Stimulated activated CD4-positive, alpha-beta T cell treated with anti-CD3 and anti-CD28 coated beads, Interleukin-12 subunit alpha, Interleukin-12 subunit beta, amount 100 ng/mL, for 4 hours (primary cell): ENCODE measurements around the gene PAX2.

ENCODE experiments used
- DNase-seq: peaks from one replicate; pipeline ENCODE4 v3.0.0-alpha.2; 2020

PAX2 gene

DNA sequence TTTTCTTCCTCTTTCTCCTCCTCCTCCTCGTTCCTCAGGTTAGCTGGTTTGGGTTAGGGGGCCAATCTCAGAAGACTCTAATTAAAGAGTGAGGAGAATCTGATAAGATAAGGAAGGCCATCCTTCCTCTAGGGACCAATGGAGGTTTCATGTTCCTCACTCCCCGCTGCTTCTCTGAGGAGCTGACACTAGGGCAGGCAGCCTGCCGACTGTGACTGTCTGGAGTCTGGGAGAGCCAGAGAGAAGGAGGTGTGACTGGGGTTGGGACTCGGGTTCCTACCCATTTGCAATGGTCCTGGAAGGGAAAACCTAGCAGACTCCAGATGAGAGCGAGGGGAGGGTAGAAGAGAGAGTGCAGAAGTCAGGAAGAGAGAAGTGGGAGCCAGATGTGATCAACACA is 15.3 kb downstream of the PAX2 start:
- DNase-seq = no peak

DNA sequence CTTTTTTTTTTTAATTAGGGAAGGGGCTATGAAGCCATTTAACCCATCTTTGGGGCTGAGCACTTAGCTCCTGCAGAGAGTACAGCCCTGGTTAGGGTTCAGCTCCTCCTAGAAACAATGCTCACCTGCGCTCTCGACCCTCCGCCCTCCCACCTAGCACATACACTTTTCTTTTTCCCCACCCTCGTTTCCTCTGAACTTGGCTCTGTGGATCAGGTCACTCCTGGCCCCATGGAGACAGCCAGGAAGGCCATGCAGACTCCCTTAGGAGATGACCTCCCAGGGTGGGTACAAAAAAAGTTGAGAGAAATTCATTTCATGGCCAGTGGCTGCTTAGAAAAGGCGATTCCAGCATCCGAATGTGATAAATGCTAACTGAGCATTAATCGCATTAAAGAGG is 15.8 kb downstream of the PAX2 start:
- no peak for DNase-seq

DNA sequence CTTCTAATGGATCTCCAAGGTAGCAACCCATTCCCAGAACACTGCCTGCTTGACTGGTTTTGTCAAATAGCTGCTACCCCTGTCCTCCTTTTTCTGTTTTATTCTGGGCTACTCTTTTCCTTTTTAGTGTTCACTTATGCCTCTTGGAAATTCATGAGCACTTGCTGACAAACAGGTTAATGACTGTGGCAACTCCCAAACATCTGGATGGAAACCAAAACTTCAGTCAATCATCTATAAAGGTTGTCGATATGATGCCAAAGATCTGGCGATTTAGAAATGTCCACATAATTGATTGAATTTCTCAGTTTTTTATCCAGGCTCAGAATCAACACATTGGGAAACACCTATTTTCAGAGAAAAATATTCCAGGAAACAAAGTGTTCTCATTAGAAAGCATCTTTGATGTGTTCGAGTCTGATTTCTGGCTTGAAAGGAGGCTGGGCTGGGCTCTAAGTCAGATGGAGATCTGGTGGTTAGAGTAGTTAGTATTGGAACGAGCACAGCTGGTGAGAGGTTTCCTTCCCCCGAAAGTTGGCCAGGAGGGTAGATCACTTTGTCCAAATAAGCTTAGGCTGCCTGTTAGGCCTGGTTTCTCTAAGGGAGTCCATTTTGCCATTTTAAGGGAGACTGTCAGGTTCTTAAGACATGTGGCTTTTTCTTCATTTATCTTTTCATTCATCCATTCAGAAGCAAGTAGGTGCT is 17.8 kb downstream of the PAX2 start:
- DNase-seq = no peak

DNA sequence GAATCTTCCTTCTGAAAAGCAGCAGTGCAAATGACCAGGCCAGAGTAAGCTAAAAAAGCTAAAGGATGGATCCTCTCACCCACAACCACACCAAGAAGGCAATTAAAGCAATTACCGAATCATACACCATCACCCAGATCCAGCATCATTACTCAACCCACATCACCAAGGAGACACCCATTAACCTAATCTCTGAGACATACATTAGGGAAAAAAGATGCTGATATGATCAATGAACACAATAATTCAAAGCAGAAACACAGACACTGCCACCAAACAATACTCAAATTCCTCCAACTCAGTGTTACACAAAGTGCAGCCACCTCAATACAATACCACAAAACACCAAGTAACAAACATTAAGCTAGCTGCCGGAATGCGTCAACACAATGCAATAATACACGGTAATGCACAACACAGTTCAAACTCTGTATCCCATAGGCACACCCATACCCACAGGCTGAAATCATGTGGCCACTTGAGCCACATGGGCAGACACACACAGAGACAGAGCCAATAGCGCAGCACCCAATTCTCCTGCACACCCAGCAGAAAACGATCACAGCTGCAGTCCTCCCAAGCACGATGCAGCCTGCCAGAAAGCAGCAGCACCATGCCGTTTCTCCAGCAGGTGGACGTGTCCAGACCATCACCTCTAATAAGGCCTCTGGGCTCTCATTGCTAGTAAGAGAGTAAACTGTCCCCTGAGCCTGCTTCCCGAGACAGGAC is 21.5 kb downstream of the PAX2 start:
- no peak for DNase-seq

DNA sequence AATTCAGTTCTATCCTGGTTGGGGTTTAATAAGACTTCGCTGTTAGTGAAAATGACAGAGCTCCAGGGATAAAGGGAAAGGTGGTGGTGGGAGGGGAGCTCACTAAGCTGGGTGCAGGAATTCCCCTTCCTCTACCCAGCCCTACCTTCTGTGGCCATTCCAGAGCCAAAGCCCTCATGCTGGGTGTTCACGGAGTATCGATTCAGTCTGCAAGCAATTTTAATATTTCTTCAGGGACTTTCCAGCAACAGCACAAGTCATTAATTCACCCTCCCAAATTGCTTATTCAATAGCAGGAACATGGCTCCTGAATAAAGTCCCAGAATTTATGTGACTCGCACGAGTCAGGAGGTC is 22.0 kb downstream of the PAX2 start:
- no peak for DNase-seq

DNA sequence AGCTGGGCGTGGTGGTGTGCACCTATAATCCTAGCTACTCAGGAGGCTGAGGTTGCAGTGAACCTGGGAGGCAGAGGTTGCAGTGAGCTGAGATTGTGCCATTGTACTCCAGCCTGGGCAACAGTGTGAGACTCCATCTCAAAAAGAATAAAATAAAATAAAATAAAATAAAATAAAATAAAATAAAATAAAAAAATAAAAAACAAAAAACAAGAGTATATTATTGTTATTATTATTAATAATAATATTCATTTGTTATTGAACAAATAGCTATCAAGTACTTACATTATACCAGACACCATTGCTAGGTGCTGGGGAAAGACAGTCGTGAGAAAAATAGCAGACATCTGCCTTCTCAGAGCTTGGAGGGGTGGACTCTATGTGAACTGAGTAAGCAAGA is 24.1 kb downstream of the PAX2 start:
- DNase-seq = no peak

DNA sequence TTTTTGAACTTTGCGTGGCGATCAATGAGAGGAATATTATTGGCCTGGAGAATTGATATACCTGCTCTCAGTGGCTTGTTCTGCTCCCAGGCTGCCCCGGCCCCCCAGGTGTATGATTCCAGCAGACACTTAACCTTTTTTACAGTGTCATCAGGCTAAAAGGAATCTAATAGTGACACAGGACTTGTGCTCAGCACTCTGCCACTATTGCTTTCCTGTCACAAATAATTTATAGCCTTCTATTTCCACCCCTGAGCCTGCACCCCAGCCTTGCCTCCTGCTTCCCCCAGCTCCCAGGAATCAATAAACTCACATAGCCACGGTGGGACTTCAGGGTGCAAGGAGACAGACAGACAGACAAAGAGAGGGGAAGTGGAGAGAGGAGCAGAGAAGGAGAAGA is 28.3 kb downstream of the PAX2 start:
- DNase-seq = no peak

DNA sequence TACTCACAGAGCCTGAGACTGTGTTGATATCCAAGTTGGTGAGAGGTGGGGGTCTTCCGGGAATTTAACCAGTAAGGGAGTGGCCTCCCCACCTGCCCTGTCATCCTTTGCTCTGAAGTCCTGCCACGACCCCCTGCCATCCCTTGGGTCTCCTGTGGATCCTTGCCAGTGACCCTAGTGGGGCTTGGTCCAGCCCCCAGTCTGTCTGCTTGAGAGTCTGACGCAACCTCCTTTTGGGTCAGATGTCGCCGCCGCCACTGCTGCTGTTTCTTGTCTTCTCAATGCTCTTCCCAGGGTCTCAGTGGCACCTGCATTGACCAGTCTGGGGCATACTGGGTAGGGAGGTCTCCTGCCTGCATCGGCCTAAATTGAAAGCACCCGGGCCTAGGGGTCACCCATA is 28.8 kb downstream of the PAX2 start:
- DNase-seq = no peak

DNA sequence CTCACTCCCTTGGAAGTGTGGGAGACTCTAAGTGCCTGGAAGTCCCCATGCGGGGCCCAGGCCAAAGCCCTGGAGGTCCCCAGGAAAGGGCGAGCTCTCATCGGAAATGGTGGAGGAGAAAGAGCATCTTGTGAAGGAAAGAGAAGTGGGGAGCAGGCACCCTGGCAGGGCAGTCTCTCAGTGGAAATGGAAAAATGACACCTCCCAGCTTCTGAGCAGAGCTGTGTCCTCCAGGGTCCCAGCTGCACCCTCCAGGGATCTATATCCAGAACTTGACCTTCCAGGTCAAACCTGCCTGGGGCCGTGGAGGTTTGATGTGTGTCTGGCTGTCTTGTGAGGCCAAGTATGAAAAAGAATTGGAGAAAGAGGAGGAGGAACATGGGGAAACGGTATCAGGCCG is 29.5 kb downstream of the PAX2 start:
- DNase-seq = no peak

DNA sequence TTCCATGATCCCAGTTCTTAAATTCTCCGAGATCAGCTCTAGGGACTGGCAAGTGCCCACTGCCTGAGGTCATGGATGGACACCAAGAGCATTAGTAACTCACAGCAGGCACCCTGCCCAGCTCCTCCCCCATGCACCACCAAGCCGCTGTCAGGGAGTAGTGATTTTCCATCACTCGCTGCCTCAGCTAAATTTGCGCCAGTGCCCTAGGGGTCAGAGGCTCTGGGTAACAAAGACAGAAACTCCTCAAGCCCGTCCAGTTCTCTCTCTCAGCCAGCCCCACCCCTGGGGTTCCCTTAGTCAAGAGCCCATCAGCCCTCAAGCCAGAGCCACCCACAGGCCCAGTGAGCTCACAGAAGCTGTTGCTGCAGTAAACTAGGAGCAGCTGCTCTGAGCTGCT is 30.0 kb downstream of the PAX2 start:
- no peak for DNase-seq

DNA sequence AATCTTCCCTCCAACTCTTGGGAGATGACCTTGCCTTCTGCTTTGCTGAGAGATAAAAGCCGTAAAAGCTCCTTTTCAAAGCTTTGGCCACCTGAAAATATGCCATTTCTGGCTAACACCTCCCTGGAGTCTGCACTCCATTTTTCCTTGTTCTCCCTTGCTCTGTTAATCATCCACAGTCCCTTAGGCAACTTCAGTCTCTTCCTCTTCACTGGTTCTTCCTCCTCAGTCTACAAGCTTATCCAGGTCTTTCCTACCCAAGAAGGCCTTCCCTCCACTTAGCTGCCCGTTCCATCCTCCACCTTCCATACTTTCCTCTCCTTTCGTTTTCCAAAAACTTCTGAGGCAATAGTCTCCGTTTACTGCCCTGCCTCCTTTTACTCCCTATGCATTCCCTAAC is 30.5 kb downstream of the PAX2 start:
- no peak for DNase-seq

DNA sequence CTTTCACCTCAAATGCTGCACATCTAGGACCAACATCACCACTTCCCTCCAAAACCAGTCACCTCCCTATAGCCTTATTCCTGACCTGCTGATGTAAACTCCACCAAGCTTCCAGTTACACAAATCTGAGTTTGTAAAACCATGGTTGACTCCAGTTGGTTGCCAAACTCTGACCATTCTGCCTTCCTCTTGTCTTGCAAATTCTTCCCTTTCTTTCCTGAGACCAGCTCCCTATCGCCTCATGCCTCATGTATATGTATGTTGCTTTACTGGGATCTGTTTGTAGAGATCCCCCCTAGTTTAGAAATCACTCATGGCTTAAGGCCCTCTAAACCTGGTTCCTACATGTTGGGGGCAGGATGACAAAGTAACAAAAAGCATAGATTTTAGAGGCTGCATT is 31.3 kb downstream of the PAX2 start:
- DNase-seq = no peak

DNA sequence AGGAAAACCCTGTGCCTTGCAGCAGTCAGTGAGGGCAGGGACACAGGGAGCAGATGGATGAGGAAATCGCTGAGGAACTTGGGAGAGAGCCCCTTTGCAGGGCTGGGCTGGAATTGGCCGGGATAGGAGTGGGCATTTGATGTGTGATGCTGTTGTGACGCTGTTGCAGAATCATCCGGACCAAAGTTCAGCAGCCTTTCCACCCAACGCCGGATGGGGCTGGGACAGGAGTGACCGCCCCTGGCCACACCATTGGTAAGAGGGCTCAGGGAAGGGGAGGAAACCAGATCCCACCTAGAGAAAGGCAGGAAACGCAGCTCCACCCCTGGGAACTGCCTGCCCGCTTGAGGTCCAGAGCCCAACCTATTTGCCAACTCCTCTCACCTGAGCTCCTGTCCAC is 33.9 kb downstream of the PAX2 start:
- no peak for DNase-seq

DNA sequence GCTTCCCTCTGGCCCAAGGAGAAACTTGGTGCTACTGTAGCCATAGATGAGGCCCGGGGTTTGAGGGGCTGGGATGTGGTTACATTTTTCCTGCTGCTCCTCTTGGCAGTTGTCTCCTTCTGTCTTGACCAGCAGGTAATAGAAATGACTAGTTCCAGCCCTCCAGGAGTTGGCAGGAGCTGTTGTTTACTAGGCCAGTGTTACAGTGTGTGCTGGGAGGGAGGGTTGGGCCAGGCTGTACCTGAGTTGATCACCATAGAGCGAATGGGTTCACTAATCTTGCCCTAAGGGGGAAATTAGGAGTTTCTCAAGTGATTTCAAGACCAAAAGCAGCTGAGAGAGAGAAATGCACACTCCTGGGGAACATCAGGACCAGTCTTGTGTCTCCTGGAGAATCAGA is 34.9 kb downstream of the PAX2 start:
- no peak for DNase-seq

DNA sequence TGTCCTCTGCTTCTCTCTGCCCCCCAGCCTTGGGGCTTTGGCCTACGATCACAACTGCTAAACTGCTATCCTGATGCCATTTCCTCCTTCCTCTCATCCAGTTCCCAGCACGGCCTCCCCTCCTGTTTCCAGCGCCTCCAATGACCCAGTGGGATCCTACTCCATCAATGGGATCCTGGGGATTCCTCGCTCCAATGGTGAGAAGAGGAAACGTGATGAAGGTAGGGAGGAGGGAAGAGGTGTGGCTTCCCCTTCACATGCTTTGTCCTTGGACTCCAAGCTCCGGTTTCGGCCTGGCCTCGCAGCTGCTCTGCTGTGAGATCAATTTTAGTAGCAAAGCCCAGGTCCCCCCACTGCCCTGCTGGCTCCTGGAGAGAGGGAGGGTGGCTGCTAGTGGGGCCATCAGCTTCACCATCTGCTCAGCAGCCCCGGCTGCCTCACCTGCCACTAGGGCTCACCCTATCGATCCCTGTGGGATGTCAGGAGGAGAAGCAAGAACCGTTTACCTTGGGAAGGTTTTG is 35.8 kb downstream of the PAX2 start:
- DNase-seq = no peak

DNA sequence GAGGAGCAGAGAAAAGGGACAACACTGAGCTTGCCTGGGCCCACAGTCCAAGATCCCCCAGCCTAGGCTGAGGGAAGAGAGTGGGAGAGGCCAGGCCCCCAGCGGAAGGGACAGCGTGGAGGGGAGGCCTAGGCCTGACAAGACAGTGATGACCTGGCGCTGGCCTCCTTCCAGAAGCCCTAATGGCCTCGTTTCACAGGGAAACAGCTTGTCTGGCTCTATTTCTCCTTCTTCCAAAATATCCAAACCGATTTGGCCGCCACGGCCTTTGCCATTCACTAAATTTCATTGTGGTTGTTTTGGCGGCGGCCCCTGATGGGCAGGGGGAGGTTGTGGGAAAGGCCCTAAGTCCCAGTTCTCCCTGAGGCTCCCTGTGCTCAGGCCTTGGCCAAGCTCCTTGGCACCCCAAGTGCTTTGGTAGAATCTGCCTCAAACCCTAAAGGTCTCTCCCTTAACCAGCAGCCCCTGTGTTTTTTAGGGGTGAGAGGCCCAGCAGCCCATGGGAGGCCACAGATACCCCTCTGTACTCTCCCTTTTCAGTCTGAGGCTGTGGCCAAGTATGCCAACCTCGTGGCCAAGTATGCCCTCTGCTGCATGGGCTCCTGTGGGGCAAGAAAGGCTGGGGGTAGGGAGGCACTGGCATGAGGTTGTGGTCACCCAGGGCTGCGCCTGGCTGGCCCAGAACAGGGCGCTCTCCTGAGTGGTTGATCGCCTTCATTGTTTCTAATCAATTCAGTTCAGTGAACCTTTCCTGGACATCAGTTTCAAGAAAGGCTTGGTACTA is 37.3 kb downstream of the PAX2 start:
- no peak for DNase-seq

DNA sequence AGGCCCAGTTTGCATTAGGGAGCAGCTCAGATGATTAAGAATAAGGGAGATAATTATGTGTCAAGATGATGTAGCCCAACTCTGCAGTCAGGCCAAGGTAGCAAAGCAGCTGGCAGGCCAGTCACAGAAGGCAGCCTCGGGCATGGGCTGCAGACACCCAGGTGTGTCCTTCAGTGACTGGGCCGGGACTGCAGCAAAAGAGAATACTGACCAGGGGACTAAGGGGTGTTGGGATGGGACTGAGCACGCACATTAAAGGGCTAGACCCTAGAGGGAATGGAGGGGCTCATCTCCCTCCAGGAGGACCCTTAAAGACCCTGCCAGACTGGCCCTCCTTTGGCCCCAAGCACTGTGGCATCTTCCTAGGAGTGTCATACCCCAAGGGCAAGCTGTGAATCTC is 38.7 kb downstream of the PAX2 start:
- DNase-seq = no peak

DNA sequence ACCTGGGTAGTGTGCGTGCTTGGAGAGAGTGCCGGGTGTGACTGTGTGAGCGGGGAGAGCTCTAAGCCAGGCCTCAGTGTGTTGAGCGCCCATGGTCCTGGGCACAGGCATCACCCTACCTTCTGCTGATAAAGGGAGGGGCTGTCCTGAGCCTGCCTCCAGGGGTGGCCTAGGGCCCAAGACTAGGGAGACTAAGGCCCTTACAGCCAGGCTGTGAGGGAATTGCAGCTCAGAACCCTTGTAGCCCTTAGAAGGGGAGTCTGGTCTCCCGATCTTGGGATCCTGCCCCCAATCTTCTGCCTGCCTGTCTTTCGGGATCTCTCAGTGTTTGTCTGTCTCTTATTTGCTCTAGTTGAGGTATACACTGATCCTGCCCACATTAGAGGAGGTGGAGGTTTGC is 41.2 kb downstream of the PAX2 start:
- DNase-seq = no peak

DNA sequence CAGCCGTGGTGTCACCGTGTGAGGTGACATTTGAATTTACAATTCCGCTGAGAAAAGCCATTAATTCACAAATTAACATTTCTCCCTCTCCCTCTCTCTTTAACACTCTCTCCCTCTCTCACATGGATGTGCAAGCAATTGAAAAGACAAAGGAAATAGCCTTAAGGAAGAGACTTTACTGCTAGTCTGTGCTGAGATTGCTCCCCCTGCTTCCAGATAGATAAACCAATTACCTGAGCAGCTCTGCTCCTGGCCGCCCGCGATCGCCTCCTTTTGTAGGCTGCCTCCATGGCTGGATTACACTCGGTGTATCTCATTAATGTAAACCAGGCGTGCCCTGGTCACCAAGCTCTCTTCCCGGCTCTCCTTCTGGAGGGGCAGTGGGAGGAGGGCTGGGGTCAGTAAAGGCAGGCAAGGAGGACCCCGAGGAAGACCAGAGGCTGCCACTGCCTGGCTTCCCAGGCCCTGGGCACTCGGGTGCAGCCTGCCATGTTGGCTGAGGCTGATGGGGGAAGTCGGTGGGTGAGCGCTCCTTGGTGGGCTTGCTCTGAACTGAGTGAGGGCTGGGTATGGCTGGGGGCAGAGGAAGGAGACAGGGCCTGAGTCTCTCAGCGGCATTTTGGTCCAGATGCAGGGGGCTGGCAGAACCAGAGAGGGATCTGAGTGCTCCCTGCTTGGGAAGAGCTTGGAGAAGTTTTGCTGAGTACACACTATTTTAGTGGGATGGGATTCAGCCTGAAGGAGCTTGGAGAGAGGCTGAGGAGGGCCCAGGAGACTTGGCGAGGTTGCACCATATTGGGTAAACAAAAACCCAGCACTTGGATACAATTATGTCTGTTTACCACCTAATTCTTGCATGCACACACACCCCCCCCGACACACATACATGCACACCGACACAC is 42.9 kb downstream of the PAX2 start:
- no peak for DNase-seq

DNA sequence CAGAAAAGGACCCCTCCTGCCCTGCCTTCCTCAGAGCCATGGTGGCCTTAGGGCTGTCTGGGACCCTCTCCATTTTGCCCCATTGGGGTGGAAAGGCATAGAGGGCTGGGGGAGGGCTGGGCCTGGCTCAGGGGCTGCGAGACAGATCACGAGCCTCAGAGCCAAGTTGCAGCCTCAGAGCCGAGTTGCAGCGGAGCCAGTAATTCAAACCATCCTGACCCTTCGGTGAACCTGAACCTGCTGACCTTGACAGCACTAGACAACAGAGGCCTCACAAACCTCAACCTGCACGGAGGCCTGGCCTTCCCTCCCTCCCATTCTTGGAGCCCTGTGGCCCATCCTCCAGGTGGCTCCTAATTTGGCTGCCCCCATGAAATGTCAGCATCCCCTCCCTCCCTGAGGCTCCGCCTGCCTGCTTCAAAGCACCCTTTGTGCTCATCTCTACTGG is 45.4 kb downstream of the PAX2 start:
- no peak for DNase-seq

DNA sequence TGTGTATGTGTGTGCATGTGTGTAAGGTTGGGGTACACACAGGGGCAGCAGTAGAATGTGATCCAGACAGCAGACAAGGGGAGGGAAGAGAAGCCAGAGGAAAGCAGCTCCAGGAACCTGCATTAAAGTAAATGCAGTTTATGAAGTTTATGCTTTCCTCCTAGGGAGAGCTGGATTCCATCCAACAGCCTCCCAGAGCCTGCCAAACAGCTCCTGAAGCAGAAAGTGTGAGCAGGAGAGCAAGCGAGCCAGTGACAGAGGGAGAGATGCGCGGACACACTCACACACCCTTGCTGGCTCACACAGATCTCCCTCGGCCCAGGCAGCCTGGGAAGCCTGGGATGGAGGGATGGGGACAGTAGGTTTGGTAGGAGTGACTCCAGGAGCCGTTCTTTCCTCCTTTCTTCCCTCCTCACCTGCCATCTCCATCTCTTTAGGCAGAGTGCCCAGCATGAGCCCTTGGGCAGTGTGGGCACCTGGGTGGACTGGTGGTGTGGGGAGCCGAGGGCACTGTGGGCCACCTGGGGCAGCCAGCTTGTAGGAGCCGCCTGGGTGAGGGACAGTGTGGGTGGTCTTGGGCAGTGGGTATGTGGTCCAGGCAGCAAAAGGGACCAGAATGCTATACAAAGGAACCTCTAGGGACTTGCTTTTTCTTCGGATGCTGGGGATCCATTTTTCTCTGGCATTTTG is 46.1 kb downstream of the PAX2 start:
- no peak for DNase-seq

DNA sequence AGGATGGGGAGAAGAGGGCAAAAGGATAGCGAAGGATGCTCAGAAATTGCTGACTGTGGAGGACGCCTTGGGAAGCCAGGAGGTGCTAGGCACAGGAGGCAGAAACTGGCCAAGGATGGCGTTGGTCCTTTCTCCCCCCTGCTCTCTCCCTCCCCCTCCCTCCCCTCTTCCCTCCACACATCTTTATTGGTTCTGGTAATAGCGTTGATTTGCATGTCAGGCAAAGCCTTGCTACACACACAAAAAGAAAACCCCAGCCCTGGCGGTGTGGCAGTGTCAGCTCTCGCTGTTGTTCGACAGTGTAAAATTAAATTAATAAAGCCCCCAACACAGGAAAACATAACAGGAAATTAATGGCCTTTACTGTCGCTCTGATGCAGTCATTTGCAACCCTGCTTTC is 47.2 kb downstream of the PAX2 start:
- no peak for DNase-seq
